ENCODE measurements around the gene OGA. TPM values are rescaled to one million over a fixed set of nuclear protein-coding genes. Genes with fewer than 3 reads are reported as not detected.

The OGA gene
- total RNA-seq, 2 donors from 2014 or later: 83.3 to 110 TPM

- Histone ChIP-seq H3K4me1 (peaks cover 26% of the 10 kb centered on the region), H3K36me3 (replicated peaks in 1 of 2; ENCODE audit: insufficient read depth in 1 of 2, low read depth in 2 of 2) (no peaks in the 10 kb centered on the region), H3K4me3 (no peak overlapping the region), H3K27ac (no peak overlapping the region), H3K9me3 (no peaks in the 10 kb centered on the region), H3K27me3 (peaks cover 0 to 36% of the 10 kb centered on the region in 2 donors)
- intact Hi-C loops (cut with DNase I): loop anchor here (10.0 kb wide), 2 partner anchors 167 to 557 kb away; no protein-coding TSS in a partner anchor
- ATAC-seq: no peak
- no peak for DNase-seq
- TF ChIP-seq CTCF (IDR thresholded peaks at IDR 0.05) (no peak), POLR2A (IDR thresholded peaks at IDR 0.05) (no peak)
- WGBS, 2 donors: 77 to 82% methylated on average over 10 of the region's 10 CpGs
Observed at GRCh38 chr10:101771380-101771779, 46.9 kb downstream of the OGA start.

GRCh38 chr10:101770331-101771215 lies 47.7 kb downstream of the OGA start:
- ATAC-seq (no peak), DNase-seq (no peak)
- no peak overlapping the region for H3K27ac ChIP-seq
- H3K36me3 ChIP-seq (replicated peaks in 1 of 2; ENCODE audit: insufficient read depth in 1 of 2, low read depth in 2 of 2): no peaks in the 10 kb centered on the region
- no peak for TF ChIP-seq POLR2A (IDR thresholded peaks at IDR 0.05)
- no peak for TF ChIP-seq CTCF (IDR thresholded peaks at IDR 0.05)
- 77 to 82% methylated on average over 7 to 41 of the region's 41 CpGs for WGBS, 2 donors
- H3K4me3 ChIP-seq: no peak overlapping the region
- H3K9me3 ChIP-seq: no peaks in the 10 kb centered on the region
- intact Hi-C loops (cut with DNase I): loop anchor here (10.0 kb wide), 2 partner anchors 166 to 556 kb away; no protein-coding TSS in a partner anchor
- peaks cover 23% of the 10 kb centered on the region for H3K4me1 ChIP-seq
- peaks cover 0 to 33% of the 10 kb centered on the region in 2 donors for H3K27me3 ChIP-seq

- WGBS, 2 donors: 62 to 69% methylated on average over 4 to 5 of the region's 5 CpGs
- intact Hi-C loops (cut with DNase I): loop anchor here (10.0 kb wide), 2 partner anchors 165 to 555 kb away; no protein-coding TSS in a partner anchor
Observed at GRCh38 chr10:101769541-101770180, 48.6 kb downstream of the OGA start.

GRCh38 chr10:101768791-101769170 lies 49.5 kb downstream of the OGA start:
- Histone ChIP-seq H3K4me3 (no peak overlapping the region), H3K27me3 (peaks cover 0 to 19% of the 10 kb centered on the region in 2 donors), H3K36me3 (replicated peaks in 1 of 2; ENCODE audit: insufficient read depth in 1 of 2, low read depth in 2 of 2) (no peaks in the 10 kb centered on the region), H3K27ac (no peak overlapping the region), H3K9me3 (no peaks in the 10 kb centered on the region), H3K4me1 (peaks cover 6% of the 10 kb centered on the region)
- WGBS, 2 donors: 70 to 80% methylated on average over 8 of the region's 8 CpGs
- intact Hi-C loops (cut with DNase I): no loop called here
- ATAC-seq (no peak), DNase-seq (no peak)
- TF ChIP-seq POLR2A (IDR thresholded peaks at IDR 0.05): no peak
- no peak for TF ChIP-seq CTCF (IDR thresholded peaks at IDR 0.05)

More at GRCh38 chr10:101769541-101770180, 48.6 kb downstream of the OGA start:
- Histone ChIP-seq H3K4me1 (peaks cover 14% of the 10 kb centered on the region), H3K27ac (no peak overlapping the region), H3K27me3 (peaks cover 0 to 23% of the 10 kb centered on the region in 2 donors), H3K4me3 (no peak overlapping the region), H3K36me3 (replicated peaks in 1 of 2; ENCODE audit: insufficient read depth in 1 of 2, low read depth in 2 of 2) (no peaks in the 10 kb centered on the region), H3K9me3 (no peaks in the 10 kb centered on the region)
- ATAC-seq (no peak), DNase-seq (no peak)
- TF ChIP-seq POLR2A (IDR thresholded peaks at IDR 0.05) (no peak), CTCF (IDR thresholded peaks at IDR 0.05) (no peak)
